IMR-90 (cell line): Measurements from ENCODE around the gene ARHGAP24. TPM values are rescaled to one million over a fixed set of nuclear protein-coding genes. Genes with fewer than 3 reads are reported as not detected.

Experiments used
- ATAC-seq: fragments of 200-7000 bp; cut with Tn5 transposase; 2 replicates; pipeline ENCODE4 v1.9.1; 2020; ENCODE audit warnings: low read depth, mild to moderate bottlenecking, moderate library complexity
- BruUV-seq: library from RNA; stranded (reverse); fragments of 400-500 nt; replicated peaks from 2 replicates; lab custom pipeline; 2021; lab: Mats Ljungman, UMichigan
- CTCF ChIA-PET: fragments of 300-600 bp; formaldehyde crosslinking; extraction: SDS; loops from one replicate; lab custom pipeline; 2021; ENCODE audit warnings: antibody characterized with exemption; lab: Yijun Ruan, JAX
- POLR2A ChIA-PET: fragments of 300-600 bp; sonication (Branson Sonifier 250); formaldehyde crosslinking; loops from one replicate; lab custom pipeline; 2022; ENCODE audit warnings: antibody characterized with exemption; ENCODE audit not compliant: unreplicated experiment; lab: Charles Lee
- DNase-seq: peaks from one replicate; pipeline ENCODE4 v3.0.0; 2013
- H2AFZ ChIP-seq: replicated peaks from 2 replicates; pipeline ENCODE3; 2013; ENCODE audit warnings: low read length, mild to moderate bottlenecking; ENCODE audit not compliant: poor library complexity
- H2AK5ac ChIP-seq: 2 replicates; pipeline ENCODE4 v1.6.1; 2013; ENCODE audit warnings: low read depth, low read length, inconsistent platforms
- H2AK9ac ChIP-seq: replicated peaks from 2 replicates; pipeline ENCODE3; 2013; ENCODE audit warnings: mild to moderate bottlenecking, low read depth, low read length, moderate library complexity; ENCODE audit not compliant: poor library complexity
- H2BK120ac ChIP-seq: 2 replicates; pipeline ENCODE4 v1.6.1; 2013; ENCODE audit warnings: low read depth, low read length, inconsistent platforms
- H2BK15ac ChIP-seq: 3 replicates; pipeline ENCODE4 v1.6.1; 2013; ENCODE audit warnings: low read depth, low read length, inconsistent platforms
- H2BK20ac ChIP-seq: 2 replicates; pipeline ENCODE4 v1.6.1; 2013; ENCODE audit warnings: low read depth, mild to moderate bottlenecking, inconsistent platforms, low read length, moderate library complexity
- H2BK5ac ChIP-seq: 2 replicates; pipeline ENCODE4 v1.6.1; 2013; ENCODE audit warnings: mild to moderate bottlenecking, low read depth, low read length, inconsistent platforms; ENCODE audit not compliant: poor library complexity, severe bottlenecking
- H3K14ac ChIP-seq: replicated peaks from 2 replicates; pipeline ENCODE4 v1.6.1; 2013; ENCODE audit warnings: low read depth, low read length, inconsistent platforms
- H3K18ac ChIP-seq: 2 replicates; pipeline ENCODE4 v1.6.1; 2013; ENCODE audit warnings: low read depth, low read length, control low read depth
- H3K23ac ChIP-seq: 2 replicates; pipeline ENCODE4 v1.6.1; 2013; ENCODE audit warnings: low read depth, low read length, inconsistent platforms
- H3K27ac ChIP-seq: 2 replicates; pipeline ENCODE4 v1.5.1; 2013; ENCODE audit warnings: mild to moderate bottlenecking, control low read depth, low read length; ENCODE audit not compliant: insufficient read depth
- H3K27me3 ChIP-seq: 2 replicates; pipeline ENCODE4 v1.6.1; 2013; ENCODE audit warnings: low read length; ENCODE audit not compliant: control insufficient read depth, insufficient read depth
- H3K36me3 ChIP-seq: 2 replicates; pipeline ENCODE4 v1.6.1; 2013; ENCODE audit warnings: low read length, mixed read lengths; ENCODE audit not compliant: control insufficient read depth, insufficient read depth
- H3K4ac ChIP-seq: 2 replicates; pipeline ENCODE4 v1.6.1; 2013; ENCODE audit warnings: low read depth, low read length, inconsistent platforms
- H3K4me1 ChIP-seq: 2 replicates; pipeline ENCODE4 v1.6.1; 2013; ENCODE audit warnings: low read length, mixed read lengths; ENCODE audit not compliant: control insufficient read depth, insufficient read depth
- H3K4me2 ChIP-seq: 2 replicates; pipeline ENCODE4 v1.6.1; 2013; ENCODE audit warnings: low read depth, mild to moderate bottlenecking, control low read depth, low read length, moderate library complexity
- H3K4me3 ChIP-seq: 2 replicates; pipeline ENCODE4 v1.5.1; 2013; ENCODE audit warnings: low read depth, mild to moderate bottlenecking, control low read depth, low read length, moderate library complexity; ENCODE audit not compliant: insufficient read depth
- H3K56ac ChIP-seq: 2 replicates; pipeline ENCODE4 v1.6.1; 2013; ENCODE audit warnings: low read length, inconsistent platforms; ENCODE audit not compliant: insufficient read depth; ENCODE audit errors: extremely low read depth
- H3K79me1 ChIP-seq, 2 experiments: 2 replicates each; pipeline ENCODE4 v1.6.1; 2013; ENCODE audit warnings: low read length in 2 of 2, inconsistent platforms in 1 of 2, low read depth in 1 of 2
- H3K9ac ChIP-seq: 2 replicates; pipeline ENCODE4 v1.6.1; 2013; ENCODE audit warnings: low read depth, low read length, control low read depth
- H3K9me1 ChIP-seq: 2 replicates; pipeline ENCODE4 v1.6.1; 2013; ENCODE audit warnings: low read length, inconsistent platforms; ENCODE audit not compliant: insufficient read depth
- H3K9me3 ChIP-seq: 2 replicates; pipeline ENCODE4 v1.6.1; 2013; ENCODE audit warnings: low read length; ENCODE audit not compliant: control insufficient read depth, insufficient read depth
- H4K20me1 ChIP-seq: 2 replicates; pipeline ENCODE4 v1.6.1; 2013; ENCODE audit warnings: low read length, inconsistent platforms; ENCODE audit not compliant: insufficient read depth
- H4K5ac ChIP-seq: 2 replicates; pipeline ENCODE4 v1.6.1; 2013; ENCODE audit warnings: mild to moderate bottlenecking, low read depth, low read length, control low read depth
- H4K8ac ChIP-seq, 2 experiments: 2 replicates each; pipeline ENCODE4 v1.6.1; 2013; ENCODE audit warnings: low read depth in 2 of 2, low read length in 2 of 2, control low read depth in 1 of 2, inconsistent platforms in 1 of 2
- H4K91ac ChIP-seq: 2 replicates; pipeline ENCODE4 v1.6.1; 2013; ENCODE audit warnings: low read depth, low read length, inconsistent platforms; ENCODE audit not compliant: insufficient read depth
- BHLHE40 ChIP-seq: fragments of 150-350 bp; IDR thresholded peaks from 2 replicates; pipeline ENCODE4 v1.6.1; 2016; ENCODE audit warnings: mild to moderate bottlenecking, low read depth, low read length
- CEBPB ChIP-seq: IDR thresholded peaks from 2 replicates; pipeline ENCODE4 v1.6.1; 2012; ENCODE audit warnings: low read depth, low read length, improper control_type of control experiment
- CHD1 ChIP-seq: IDR thresholded peaks from 2 replicates; pipeline ENCODE4 v1.6.1; 2012; ENCODE audit warnings: low read depth, low read length, improper control_type of control experiment
- CTCF ChIP-seq: conservative IDR thresholded peaks from 2 replicates; pipeline ENCODE4 v1.5.1; 2012; ENCODE audit warnings: mild to moderate bottlenecking, low read depth, low read length, improper control_type of control experiment
- ELK1 ChIP-seq: fragments of 150-350 bp; IDR thresholded peaks from 2 replicates; pipeline ENCODE4 v1.6.1; 2016; ENCODE audit warnings: low read depth, mild to moderate bottlenecking, low read length, moderate library complexity, borderline replicate concordance
- FOS ChIP-seq: fragments of 150-350 bp; IDR thresholded peaks from 2 replicates; pipeline ENCODE4 v1.6.1; 2016; ENCODE audit warnings: low read depth, low read length
- MAFK ChIP-seq: IDR thresholded peaks from 2 replicates; pipeline ENCODE4 v1.6.1; 2012; ENCODE audit warnings: low read depth, low read length, improper control_type of control experiment
- NFE2L2 ChIP-seq: fragments of 150-350 bp; IDR thresholded peaks from 2 replicates; pipeline ENCODE4 v1.6.1; 2016; ENCODE audit warnings: low read depth, mild to moderate bottlenecking, low read length
- RAD21 ChIP-seq: IDR thresholded peaks from 2 replicates; pipeline ENCODE4 v1.6.1; 2012; ENCODE audit warnings: low read length, improper control_type of control experiment
- RCOR1 ChIP-seq: IDR thresholded peaks from 2 replicates; pipeline ENCODE4 v1.6.1; 2012; ENCODE audit warnings: mild to moderate bottlenecking, low read length, improper control_type of control experiment; ENCODE audit not compliant: insufficient replicate concordance
- RFX5 ChIP-seq: IDR thresholded peaks from 2 replicates; pipeline ENCODE4 v1.8.0; 2012; ENCODE audit warnings: low read depth, mild to moderate bottlenecking, low read length, moderate library complexity
- SMC3 ChIP-seq: fragments of 150-350 bp; IDR thresholded peaks from 2 replicates; pipeline ENCODE4 v1.6.1; 2016; ENCODE audit warnings: low read depth, mild to moderate bottlenecking, antibody characterized with exemption, low read length, moderate library complexity
- USF2 ChIP-seq: fragments of 150-350 bp; IDR thresholded peaks from 2 replicates; pipeline ENCODE4 v1.6.1; 2017; ENCODE audit warnings: mild to moderate bottlenecking, antibody characterized with exemption, low read length, low read depth
- WGBS, 2 experiments: methylation state at CpG; one replicate each; pipeline versions ENCODE4 v1.1.5 to v1.1.7; 2013; ENCODE audit warnings: missing lambda C conversion rate in 2 of 2; ENCODE audit not compliant: insufficient read length in 1 of 2; ENCODE audit errors: extremely low coverage in 2 of 2; 5-methylcytosine and 5-hydroxymethylcytosine counted together
- dilution Hi-C: fragments of 300-500 bp; cut with HindIII; formaldehyde crosslinking; loops from one replicate; pipeline ENCODE4 v1.14.3; 2018; ENCODE audit warnings: low sequenced_read_pairs; ENCODE audit not compliant: unreplicated experiment
- in situ Hi-C: fragments of 300-500 bp; cut with MboI; formaldehyde crosslinking; loops from 3 replicates; pipeline ENCODE4 v1.14.3; 2019; ENCODE audit warnings: low sequenced_read_pairs, inconsistent platforms, mixed read lengths
- intact Hi-C: fragments of 100-400 bp; cut with micrococcal nuclease; formaldehyde crosslinking; loops from 2 replicates; pipeline ENCODE4 v1.10.0; 2022
- polyA plus RNA-seq, 3 experiments: library from polyadenylated mRNA; depleted of rRNA; stranded (reverse); fragments of >200 nt; gene quantifications; 2 replicates each; pipeline ENCODE4 v1.2.3, GENCODE V29; 2012; ENCODE audit warnings: low replicate concordance in 1 of 3
- total RNA-seq: library from RNA; depleted of rRNA; stranded (reverse); fragments of >200 nt; gene quantifications from 2 replicates; pipeline ENCODE4 v1.2.3, GENCODE V29; 2012

ARHGAP24 gene
- total and polyA plus RNA-seq, 2 of the 4 experiments (the other 2 are of a cell fraction): 11.9 to 24.0 TPM

GRCh38 chr4:85492336-85492735, 17.4 kb downstream of the ARHGAP24 start:
- DNase-seq (no peak), ATAC-seq (no peak)
- WGBS, 2 experiments: no CpG with 5 or more reads among the region's 1 CpG
- Histone ChIP-seq H3K36me3 (no peaks in the 10 kb centered on the region), H3K4ac (no peak overlapping the region), H3K14ac (no peak overlapping the region), H2BK15ac (no peak overlapping the region), H3K9ac (no peak overlapping the region), H2BK20ac (no peak overlapping the region), H3K18ac (no peak overlapping the region), H3K79me1 (no peaks in the 10 kb centered on the region), H2AK5ac (no peak overlapping the region), H3K9me1 (no peaks in the 10 kb centered on the region), H4K20me1 (no peaks in the 10 kb centered on the region), H4K8ac (no peak overlapping the region), H3K23ac (no peak overlapping the region), H3K9me3 (no peaks in the 10 kb centered on the region), H3K27me3 (no peaks in the 10 kb centered on the region), H4K5ac (no peak overlapping the region), H3K4me3 (no peak overlapping the region), H2BK120ac (no peak overlapping the region), H3K4me2 (no peak overlapping the region), H2AK9ac (no peak overlapping the region), H2BK5ac (no peak overlapping the region), H3K4me1 (no peaks in the 10 kb centered on the region; the same call in 1 of the 2 replicates), H3K56ac (no peak overlapping the region), H3K27ac (no peak overlapping the region), H2AFZ (no peak overlapping the region), H4K91ac (no peak overlapping the region)
- TF ChIP-seq RFX5 (no peak), ELK1 (no peak), CEBPB (no peak), RCOR1 (no peak), CTCF (no peak), CHD1 (no peak), USF2 (no peak), BHLHE40 (no peak), MAFK (no peak), NFE2L2 (no peak), SMC3 (no peak), RAD21 (no peak), FOS (no peak)
- no TSS peak for BruUV-seq
- in situ Hi-C loops: no loop called here
- CTCF ChIA-PET: no interaction called here
- intact Hi-C loops: no loop called here
- dilution Hi-C loops: no loop called here
- POLR2A ChIA-PET: no interaction called here
